Measurements from ENCODE around the gene TBC1D10B.

Gene TBC1D10B

DNA sequence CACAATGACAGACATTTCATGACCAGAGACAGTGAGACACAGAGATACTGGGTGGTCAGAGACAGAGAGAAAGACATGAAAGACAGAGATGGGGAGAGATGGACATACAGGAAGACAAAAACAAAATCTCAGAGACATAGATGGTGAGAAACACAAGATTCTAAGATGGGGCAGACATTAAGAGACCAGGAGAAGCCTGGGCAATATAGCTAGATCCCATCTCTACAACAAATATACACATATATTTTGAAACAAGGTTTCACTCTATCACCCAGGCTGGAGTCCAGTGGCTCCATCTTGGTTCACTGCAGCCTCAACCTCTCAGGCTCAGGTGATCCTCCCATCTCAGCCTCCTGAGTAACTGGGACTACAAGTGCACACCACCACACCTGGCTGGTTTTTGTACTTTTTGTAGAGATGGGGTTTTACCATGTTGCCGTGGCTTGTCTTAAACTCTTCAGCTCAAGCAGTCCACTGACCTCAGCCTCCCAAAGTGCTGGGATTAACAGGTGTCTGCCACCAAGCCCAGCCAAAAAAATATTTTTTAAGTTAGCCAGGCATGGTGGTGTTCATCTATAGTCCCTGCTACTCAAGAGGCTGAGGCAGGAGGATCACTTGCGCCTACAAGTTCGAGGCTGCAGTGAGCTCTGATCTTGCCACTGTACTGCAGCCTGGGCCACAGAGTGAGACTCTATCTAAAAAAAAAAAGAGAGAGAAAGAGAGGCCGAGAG, 9.9 kb upstream of the TBC1D10B start:
- no peak overlapping the region for H3K4me3 ChIP-seq (ENCODE audit: low read depth in 1 of 2, low read length in 1 of 2)
- no peaks in the 10 kb centered on the region for H3K36me3 ChIP-seq
- TF ChIP-seq, protein P1, sequence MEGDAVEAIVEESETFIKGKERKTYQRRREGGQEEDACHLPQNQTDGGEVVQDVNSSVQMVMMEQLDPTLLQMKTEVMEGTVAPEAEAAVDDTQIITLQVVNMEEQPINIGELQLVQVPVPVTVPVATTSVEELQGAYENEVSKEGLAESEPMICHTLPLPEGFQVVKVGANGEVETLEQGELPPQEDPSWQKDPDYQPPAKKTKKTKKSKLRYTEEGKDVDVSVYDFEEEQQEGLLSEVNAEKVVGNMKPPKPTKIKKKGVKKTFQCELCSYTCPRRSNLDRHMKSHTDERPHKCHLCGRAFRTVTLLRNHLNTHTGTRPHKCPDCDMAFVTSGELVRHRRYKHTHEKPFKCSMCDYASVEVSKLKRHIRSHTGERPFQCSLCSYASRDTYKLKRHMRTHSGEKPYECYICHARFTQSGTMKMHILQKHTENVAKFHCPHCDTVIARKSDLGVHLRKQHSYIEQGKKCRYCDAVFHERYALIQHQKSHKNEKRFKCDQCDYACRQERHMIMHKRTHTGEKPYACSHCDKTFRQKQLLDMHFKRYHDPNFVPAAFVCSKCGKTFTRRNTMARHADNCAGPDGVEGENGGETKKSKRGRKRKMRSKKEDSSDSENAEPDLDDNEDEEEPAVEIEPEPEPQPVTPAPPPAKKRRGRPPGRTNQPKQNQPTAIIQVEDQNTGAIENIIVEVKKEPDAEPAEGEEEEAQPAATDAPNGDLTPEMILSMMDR (IDR thresholded peaks at IDR 0.05): no peak
- H3K27me3 ChIP-seq: peaks cover 7% of the 10 kb centered on the region
- no peaks in the 10 kb centered on the region for H3K9me3 ChIP-seq
- peak overlapping the region; percentile 48 for H3K27ac ChIP-seq
- H3K4me1 ChIP-seq (ENCODE audit: control insufficient read depth in 1 of 2, insufficient read depth in 1 of 2, low read depth in 1 of 2, low read length in 1 of 2): peaks cover 28 to 37% of the 10 kb centered on the region in 2 experiments

DNA sequence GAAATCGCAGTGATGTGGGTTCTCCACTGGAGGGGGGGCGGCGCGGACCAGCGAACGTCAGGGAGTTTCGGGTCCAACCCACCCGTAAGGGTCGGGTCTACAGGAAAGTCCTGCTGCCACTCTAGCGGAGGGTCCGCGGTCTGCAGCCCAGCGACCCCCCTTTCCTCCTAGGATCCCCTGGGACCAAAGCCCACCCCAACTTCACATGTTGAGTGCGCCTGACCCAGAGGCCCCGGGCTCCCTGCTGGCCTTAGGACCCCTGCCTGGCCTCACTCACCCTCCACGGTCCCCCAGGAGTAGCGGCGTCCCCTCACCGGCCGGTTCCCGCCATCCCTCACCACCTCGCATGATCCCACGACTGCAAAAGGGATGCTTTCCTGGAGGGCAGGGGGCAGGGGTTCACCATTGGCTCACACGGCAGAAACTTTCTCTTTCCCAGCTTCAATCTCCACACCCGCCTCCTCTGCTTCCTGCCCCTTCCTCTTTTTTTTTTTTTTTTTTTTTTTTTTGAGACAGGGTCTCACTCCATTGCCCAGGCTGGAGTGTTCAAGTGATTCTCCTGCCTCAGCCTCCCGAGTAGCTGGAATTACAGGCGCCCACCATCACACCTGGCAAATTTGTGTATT, 9.0 kb upstream of the TBC1D10B start:
- Histone ChIP-seq H3K27me3 (peaks cover 7% of the 10 kb centered on the region), H3K36me3 (no peaks in the 10 kb centered on the region), H3K9me3 (no peaks in the 10 kb centered on the region), H3K4me3 (ENCODE audit: low read depth in 1 of 2, low read length in 1 of 2) (peak overlapping the region; percentile 81 to 87), H3K4me1 (ENCODE audit: control insufficient read depth in 1 of 2, insufficient read depth in 1 of 2, low read depth in 1 of 2, low read length in 1 of 2) (peaks cover 28 to 37% of the 10 kb centered on the region in 2 experiments), H3K27ac (peak overlapping the region; percentile 99)
- TF ChIP-seq, protein P1 (IDR thresholded peaks at IDR 0.05): no peak

DNA sequence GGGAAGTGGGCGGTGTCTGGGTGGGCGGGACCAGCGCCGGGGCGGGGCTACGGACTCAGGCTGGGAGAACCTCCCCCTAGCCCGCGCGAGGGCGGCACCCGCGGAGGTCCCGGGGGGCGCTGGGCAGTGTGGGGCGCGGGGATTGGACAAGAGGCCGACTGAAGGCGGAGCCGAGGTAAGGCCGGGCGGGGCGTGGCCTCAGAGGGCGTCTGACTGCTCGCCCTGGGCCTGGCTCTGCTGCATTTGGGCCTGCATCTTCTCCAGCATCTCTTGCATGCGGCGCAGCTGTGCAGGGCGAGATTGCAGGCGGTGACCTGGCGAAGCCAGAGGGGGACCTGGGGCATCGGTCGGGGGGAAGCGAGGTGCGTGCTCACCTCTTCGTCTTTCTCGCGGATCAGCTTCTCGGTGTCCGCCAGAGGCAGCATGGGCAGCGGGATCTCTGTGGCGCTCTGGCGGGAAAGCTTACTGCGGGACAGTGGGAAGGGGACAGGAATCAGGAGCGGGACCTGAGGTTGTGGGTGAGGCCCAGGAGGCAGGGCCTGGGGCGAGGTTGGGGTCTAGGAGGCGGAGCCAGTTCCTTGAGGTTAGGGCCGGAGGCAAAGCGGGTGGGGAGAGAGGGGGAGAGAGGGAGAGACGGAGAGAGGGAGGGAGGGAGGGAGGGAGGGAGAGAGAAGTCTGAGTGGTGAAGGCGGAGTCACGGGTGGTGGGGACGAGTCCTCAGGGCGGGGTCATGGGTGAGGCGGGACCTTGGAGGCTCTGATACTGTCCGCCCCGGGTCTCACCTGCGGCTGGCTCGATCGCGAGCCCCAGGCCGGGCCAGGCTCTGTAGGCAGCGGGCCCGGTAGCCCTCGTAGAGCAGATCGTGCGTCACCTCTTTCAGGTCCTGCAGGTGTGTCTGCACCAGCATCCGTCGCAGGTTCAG, 8.2 kb upstream of the TBC1D10B start:
- Histone ChIP-seq H3K27me3 (peaks cover 7% of the 10 kb centered on the region), H3K4me3 (ENCODE audit: low read depth in 1 of 2, low read length in 1 of 2) (peak overlapping the region; percentile 81 to 87), H3K36me3 (no peaks in the 10 kb centered on the region), H3K27ac (peak overlapping the region; percentile 99), H3K4me1 (ENCODE audit: control insufficient read depth in 1 of 2, insufficient read depth in 1 of 2, low read depth in 1 of 2, low read length in 1 of 2) (peaks cover 28 to 37% of the 10 kb centered on the region in 2 experiments), H3K9me3 (no peaks in the 10 kb centered on the region)
- TF ChIP-seq, protein P1 (IDR thresholded peaks at IDR 0.05): no peak

DNA sequence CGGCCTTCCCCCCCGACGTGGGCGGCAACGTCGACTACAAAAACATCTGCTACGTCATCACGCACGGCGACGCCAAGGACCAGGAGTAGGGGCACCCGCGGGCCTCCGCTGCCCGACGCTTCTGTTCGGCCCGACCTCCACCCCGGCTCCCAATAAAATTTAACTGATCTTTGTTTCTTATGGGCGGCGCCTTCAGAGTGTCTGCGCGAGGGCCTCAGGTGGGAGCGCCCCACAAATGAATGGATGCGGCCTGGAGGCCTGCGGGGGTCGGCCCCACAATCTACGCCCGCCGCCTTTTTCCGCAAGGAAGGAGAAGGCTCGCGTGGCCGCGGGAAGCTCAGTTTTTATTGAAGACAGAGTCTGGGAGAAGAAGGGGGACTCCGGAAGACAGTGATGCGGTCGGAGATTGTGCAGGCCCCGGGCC, 7.5 kb upstream of the TBC1D10B start:
- Histone ChIP-seq H3K36me3 (no peaks in the 10 kb centered on the region), H3K27me3 (peaks cover 6% of the 10 kb centered on the region), H3K9me3 (no peaks in the 10 kb centered on the region), H3K4me3 (ENCODE audit: low read depth in 1 of 2, low read length in 1 of 2) (peak overlapping the region; percentile 81 to 87), H3K4me1 (ENCODE audit: control insufficient read depth in 1 of 2, insufficient read depth in 1 of 2, low read depth in 1 of 2, low read length in 1 of 2) (peaks cover 28 to 36% of the 10 kb centered on the region in 2 experiments), H3K27ac (peak overlapping the region; percentile 99)
- TF ChIP-seq, protein P1 (IDR thresholded peaks at IDR 0.05): no peak

DNA sequence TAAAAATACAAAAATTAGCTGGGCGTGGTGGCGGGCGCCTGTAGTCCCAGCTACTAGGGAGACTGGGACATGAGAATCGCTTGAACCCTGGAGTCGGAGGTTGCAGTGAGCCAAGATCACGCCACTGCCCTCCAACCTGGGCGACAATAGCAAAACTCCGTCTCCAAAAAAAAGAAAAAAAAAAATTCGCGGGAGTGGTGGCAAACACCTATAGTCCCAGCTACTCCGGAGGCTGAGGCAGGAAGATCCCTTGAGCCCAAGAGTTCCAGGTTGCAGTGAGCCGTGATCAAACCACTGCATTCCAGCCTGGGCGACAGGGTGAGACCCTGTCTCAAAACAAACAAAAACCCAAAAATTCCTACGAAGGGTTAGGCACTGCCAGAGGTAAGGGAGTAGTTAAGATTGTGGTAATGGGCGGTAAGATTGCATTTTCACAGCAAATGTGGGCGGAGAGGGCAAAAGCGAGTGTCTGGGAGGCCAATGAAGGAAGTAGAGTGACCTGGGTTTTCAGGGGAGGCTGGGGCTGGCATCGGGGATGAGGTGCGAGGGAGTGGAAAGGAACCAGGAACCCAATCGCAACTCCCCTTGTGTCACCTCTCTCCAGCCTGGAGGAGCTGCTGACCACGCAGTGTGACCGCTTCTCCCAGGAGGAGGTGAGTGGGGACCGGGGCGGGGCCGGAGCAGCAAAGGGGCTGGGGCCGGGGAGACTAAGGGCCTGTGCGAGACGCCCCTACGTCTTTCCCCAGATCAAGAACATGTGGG, 6.9 kb upstream of the TBC1D10B start:
- peaks cover 22 to 30% of the 10 kb centered on the region in 2 experiments for H3K4me1 ChIP-seq (ENCODE audit: control insufficient read depth in 1 of 2, insufficient read depth in 1 of 2, low read depth in 1 of 2, low read length in 1 of 2)
- H3K36me3 ChIP-seq: no peaks in the 10 kb centered on the region
- peak overlapping the region; percentile 81 to 87 for H3K4me3 ChIP-seq (ENCODE audit: low read depth in 1 of 2, low read length in 1 of 2)
- TF ChIP-seq, protein P1 (IDR thresholded peaks at IDR 0.05): no peak
- H3K27ac ChIP-seq: peak overlapping the region; percentile 99
- H3K9me3 ChIP-seq: no peaks in the 10 kb centered on the region
- no peaks in the 10 kb centered on the region for H3K27me3 ChIP-seq

All from neutrophil (primary cell).